HUES6 (cell line): Measurements from ENCODE around the gene TBX5.

Experiments
- H3K27ac ChIP-seq: 2 replicates; pipeline ENCODE4 v1.7.0; 2013; ENCODE audit warnings: low read depth, mild to moderate bottlenecking, low read length, inconsistent platforms
- H3K27me3 ChIP-seq: 2 replicates; pipeline ENCODE4 v1.6.1; 2013; ENCODE audit warnings: low read length; ENCODE audit not compliant: control insufficient read depth, insufficient read depth
- H3K36me3 ChIP-seq: 2 replicates; pipeline ENCODE4 v1.6.1; 2013; ENCODE audit warnings: low read length; ENCODE audit not compliant: control insufficient read depth, insufficient read depth
- H3K4me1 ChIP-seq: 2 replicates; pipeline ENCODE4 v1.6.1; 2013; ENCODE audit warnings: low read length; ENCODE audit not compliant: control insufficient read depth, insufficient read depth
- H3K4me3 ChIP-seq: 2 replicates; pipeline ENCODE4 v1.5.1; 2013; ENCODE audit warnings: low read depth, low read length
- H3K9ac ChIP-seq: one replicate; pipeline ENCODE4 v1.6.1; 2013; ENCODE audit warnings: mild to moderate bottlenecking, low read length
- H3K9me3 ChIP-seq: 2 replicates; pipeline ENCODE4 v1.6.1; 2013; ENCODE audit warnings: low read depth, low read length; ENCODE audit not compliant: control insufficient read depth, insufficient read depth

Gene TBX5

GRCh38 chr12:114316076-114316475 lies 89.9 kb downstream of the TBX5 start:
- H3K9me3 ChIP-seq, result no peaks in the 10 kb centered on the region; the same call in 1 of the 2 replicates
- H3K27me3 ChIP-seq, result no peaks in the 10 kb centered on the region
- no peak overlapping the region for H3K9ac ChIP-seq
- no peak overlapping the region for H3K27ac ChIP-seq
- no peak overlapping the region for H3K4me3 ChIP-seq
- no peaks in the 10 kb centered on the region for H3K36me3 ChIP-seq
- peaks cover 3% of the 10 kb centered on the region for H3K4me1 ChIP-seq

GRCh38 chr12:114314974-114315720 lies 90.8 kb downstream of the TBX5 start:
- Histone ChIP-seq H3K27ac (no peak overlapping the region), H3K9ac (no peak overlapping the region), H3K27me3 (no peaks in the 10 kb centered on the region), H3K36me3 (no peaks in the 10 kb centered on the region), H3K4me1 (peaks cover 3% of the 10 kb centered on the region), H3K4me3 (no peak overlapping the region), H3K9me3 (no peaks in the 10 kb centered on the region; the same call in 1 of the 2 replicates)

DNA sequence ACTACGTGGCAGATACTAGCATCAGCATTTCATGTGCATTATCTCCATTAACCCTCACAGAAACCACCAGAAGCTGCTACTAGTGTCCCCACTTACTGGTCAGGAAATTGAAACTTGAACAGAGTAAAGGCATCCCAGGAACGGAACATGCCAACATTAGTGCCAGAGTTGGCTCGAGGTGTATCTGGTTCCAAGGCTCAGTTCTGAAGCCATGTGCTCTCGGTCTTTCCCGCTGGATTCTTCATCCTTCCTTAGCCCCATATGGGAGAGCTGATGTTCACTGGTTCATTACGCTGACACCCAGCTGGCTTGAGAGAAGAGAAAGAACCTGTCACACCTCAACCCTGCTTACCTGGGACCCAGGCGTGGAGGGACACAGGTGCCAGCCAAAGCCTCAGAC lies 91.5 kb downstream of the TBX5 start:
- Histone ChIP-seq H3K9ac (no peak overlapping the region), H3K9me3 (no peaks in the 10 kb centered on the region; the same call in 1 of the 2 replicates), H3K27me3 (no peaks in the 10 kb centered on the region), H3K36me3 (no peaks in the 10 kb centered on the region), H3K4me1 (peaks cover 3% of the 10 kb centered on the region), H3K4me3 (no peak overlapping the region), H3K27ac (no peak overlapping the region)

GRCh38 chr12:114313910-114314309 lies 92.0 kb downstream of the TBX5 start:
- H3K36me3 ChIP-seq, result no peaks in the 10 kb centered on the region
- no peak overlapping the region for H3K4me3 ChIP-seq
- no peak overlapping the region for H3K9ac ChIP-seq
- peaks cover 3% of the 10 kb centered on the region for H3K4me1 ChIP-seq
- no peaks in the 10 kb centered on the region; the same call in 1 of the 2 replicates for H3K9me3 ChIP-seq
- H3K27me3 ChIP-seq, result no peaks in the 10 kb centered on the region
- no peak overlapping the region for H3K27ac ChIP-seq

DNA sequence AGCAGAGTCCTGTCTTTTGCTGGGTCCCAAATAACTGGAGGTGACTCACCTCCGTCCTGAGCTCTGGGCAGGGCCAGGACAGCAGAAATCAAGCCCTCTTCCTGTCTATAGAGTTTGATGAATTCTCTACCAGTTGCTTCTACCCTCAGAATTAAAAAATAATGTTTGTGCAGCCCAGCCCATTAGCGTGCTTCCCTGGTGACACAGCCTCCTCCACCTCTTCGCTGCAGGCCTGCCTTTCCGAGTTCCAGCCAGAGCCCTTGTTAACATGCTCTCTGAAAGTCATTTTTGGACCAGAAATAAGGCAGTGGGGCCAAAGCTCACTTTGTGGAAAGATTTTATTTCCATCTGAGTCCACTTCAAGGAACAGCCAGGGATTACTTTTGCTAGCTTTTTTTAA lies 94.0 kb downstream of the TBX5 start:
- H3K27me3 ChIP-seq, result peaks cover 6% of the 10 kb centered on the region; the same call in 1 of the 2 replicates
- H3K27ac ChIP-seq, result no peak overlapping the region
- H3K4me3 ChIP-seq, result no peak overlapping the region
- H3K36me3 ChIP-seq, result no peaks in the 10 kb centered on the region
- no peak overlapping the region for H3K9ac ChIP-seq
- peaks cover 3% of the 10 kb centered on the region for H3K4me1 ChIP-seq
- H3K9me3 ChIP-seq, result no peaks in the 10 kb centered on the region; the same call in 1 of the 2 replicates

DNA sequence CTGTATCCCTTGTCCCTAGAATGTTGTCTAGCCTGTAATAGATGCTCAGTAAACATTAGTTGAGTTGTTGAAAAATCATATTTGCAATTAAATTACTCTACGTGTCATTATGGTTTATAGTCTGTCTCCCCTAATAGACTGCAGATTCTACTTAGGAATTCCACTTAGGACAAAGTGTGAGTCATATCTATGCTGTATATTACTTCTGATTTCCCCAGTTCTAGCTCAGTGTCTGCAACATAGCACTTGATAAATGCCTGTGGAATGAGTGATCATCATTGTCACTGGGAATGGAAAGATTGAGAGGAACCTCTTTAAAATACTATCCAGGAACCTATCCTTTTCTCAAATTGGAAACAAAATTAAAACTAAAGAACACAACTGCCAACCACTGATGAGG lies 99.3 kb downstream of the TBX5 start:
- Histone ChIP-seq H3K4me3 (no peak overlapping the region), H3K27ac (no peak overlapping the region), H3K27me3 (peaks cover 18% of the 10 kb centered on the region), H3K4me1 (peaks cover 9% of the 10 kb centered on the region), H3K9ac (no peak overlapping the region), H3K36me3 (no peaks in the 10 kb centered on the region), H3K9me3 (peaks cover 3% of the 10 kb centered on the region; the same call in 1 of the 2 replicates)

GRCh38 chr12:114305446-114305845 lies 100.5 kb downstream of the TBX5 start:
- no peak overlapping the region for H3K27ac ChIP-seq
- H3K27me3 ChIP-seq, result peaks cover 27% of the 10 kb centered on the region
- H3K9me3 ChIP-seq, result peaks cover 3% of the 10 kb centered on the region; the same call in 1 of the 2 replicates
- no peaks in the 10 kb centered on the region for H3K36me3 ChIP-seq
- no peak overlapping the region for H3K9ac ChIP-seq
- H3K4me3 ChIP-seq, result no peak overlapping the region
- H3K4me1 ChIP-seq, result peaks cover 9% of the 10 kb centered on the region
